DMS 273 (cell line): ENCODE data around the gene NCKAP5.
"Not testable (repeated sequence)": the region's sequence is repeated elsewhere in the genome, so short reads cannot be mapped to it uniquely, and the experiment has no call there.

Experiments used
- DNase-seq: peaks from one replicate; lab custom pipeline; 2025; ENCODE audit not compliant: unreplicated experiment; lab: John Stamatoyannopoulos, UW

Gene NCKAP5

GRCh38 chr2:133525090-133525489 lies 43.2 kb downstream of the NCKAP5 start:
- DNase-seq, result no peak

DNA sequence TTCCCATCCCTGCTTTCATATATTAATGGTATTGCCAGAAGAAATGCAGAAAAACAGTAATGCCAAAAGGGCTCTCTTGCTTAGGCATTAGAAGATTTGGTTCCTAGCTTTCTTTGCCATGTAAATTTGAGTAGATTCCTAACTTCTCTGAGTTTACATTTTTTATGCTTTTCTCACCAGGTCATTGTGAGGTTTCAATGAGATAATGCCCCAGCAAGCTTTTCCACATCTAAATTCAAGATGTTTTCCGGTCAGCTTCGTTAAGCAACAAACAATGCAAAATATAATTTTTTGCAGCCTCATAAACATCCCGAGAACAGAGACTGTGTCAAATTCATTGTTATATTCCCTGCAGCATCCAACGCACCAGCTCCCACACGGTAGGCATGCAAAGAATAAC lies 44.9 kb downstream of the NCKAP5 start:
- no peak for DNase-seq

GRCh38 chr2:133522204-133522603 lies 46.1 kb downstream of the NCKAP5 start:
- no peak for DNase-seq

GRCh38 chr2:133521146-133521745 lies 47.0 kb downstream of the NCKAP5 start:
- DNase-seq, result no peak

DNA sequence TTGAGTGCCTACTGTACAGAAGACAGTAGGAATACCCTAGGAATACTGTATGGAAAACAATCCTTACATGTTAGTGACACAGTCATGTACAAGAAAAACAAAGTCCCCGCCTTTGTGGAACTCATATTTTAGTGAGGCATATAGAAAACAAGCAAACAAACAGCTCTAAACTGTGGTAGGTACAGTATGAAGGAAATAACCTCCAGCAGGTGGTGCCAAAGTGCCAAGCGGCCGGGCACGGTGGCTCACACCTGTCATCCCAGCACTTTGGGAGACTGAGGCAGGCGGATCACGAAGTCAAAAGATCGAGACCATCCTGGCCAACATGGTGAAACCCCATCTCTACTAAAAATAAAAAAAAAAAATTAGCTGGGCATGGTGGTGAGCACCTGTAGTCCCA lies 48.6 kb downstream of the NCKAP5 start:
- not testable (repeated sequence) for DNase-seq

DNA sequence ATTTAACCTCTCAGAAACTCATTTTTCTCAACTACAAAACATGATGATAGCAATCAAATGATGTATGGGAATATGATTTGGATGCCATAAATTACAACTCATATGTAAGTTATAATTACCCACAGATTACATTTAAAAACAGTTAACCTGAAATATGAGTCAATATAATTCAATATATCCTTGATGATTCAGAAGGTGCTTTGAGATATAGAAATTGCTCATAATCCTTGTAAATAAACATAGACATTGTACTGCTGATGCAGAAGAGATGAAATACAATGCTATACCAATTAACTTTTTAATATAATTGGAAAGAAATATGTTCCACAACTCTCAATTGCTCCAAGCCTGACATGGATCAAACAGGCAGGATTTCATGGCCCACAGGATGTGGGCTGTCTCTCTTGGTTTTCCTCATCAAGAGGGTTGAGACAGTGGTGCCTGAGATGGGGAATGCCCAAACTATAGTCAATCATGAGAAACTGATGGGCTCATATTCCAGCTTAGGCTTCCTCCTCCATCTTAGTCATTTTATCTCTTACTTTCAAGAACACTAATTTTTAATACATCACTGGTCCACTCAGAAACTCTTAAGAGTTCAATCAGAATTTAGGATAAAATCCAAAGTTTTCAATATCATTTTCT lies 49.4 kb downstream of the NCKAP5 start:
- DNase-seq, result no peak

DNA sequence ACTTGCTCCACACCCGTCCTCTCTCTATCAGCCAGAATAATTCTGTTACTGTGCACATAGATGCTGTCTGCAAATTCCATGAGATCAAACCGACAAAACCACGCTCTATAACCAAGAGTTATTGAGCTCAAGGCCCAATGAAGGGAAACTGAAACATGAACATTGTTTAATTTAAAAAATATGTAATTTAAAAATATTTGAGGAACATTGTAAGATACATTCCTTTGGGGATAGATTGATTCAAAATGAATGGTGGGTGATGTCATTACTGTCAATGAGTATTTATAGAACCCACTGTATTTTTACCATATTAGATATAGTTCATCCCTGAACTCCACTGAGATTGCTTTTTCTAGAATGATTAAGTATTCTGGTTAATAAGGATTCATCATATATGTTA lies 50.4 kb downstream of the NCKAP5 start:
- DNase-seq, result no peak

- no peak for DNase-seq
Observed at GRCh38 chr2:133516405-133517026, 51.7 kb downstream of the NCKAP5 start.

DNA sequence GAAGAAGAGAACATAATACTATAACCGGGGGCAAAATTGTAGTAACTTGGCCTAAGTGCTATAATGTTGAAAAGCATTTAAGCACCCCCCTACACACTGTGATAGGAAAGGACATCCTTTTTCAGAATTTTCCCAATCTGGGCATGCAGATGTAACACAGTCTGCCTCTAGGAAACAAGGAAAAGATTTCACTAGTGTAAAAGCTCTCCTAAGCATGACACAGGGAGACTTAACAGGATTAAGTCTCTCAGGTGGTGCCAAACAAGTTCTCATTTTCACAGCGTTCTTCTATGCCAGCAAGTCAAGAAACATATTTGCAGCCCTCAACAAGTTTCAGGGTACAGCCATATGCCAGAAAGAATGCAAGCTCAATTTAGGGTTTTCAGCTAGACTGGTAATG lies 53.0 kb downstream of the NCKAP5 start:
- DNase-seq, result no peak

- DNase-seq, result no peak
Observed at GRCh38 chr2:133513893-133514292, 54.4 kb downstream of the NCKAP5 start.

- no peak for DNase-seq
Observed at GRCh38 chr2:133512121-133512520, 56.1 kb downstream of the NCKAP5 start.

- no peak for DNase-seq
Observed at GRCh38 chr2:133511679-133512078, 56.6 kb downstream of the NCKAP5 start.

- no peak for DNase-seq
Observed at GRCh38 chr2:133509777-133510176, 58.5 kb downstream of the NCKAP5 start.

DNA sequence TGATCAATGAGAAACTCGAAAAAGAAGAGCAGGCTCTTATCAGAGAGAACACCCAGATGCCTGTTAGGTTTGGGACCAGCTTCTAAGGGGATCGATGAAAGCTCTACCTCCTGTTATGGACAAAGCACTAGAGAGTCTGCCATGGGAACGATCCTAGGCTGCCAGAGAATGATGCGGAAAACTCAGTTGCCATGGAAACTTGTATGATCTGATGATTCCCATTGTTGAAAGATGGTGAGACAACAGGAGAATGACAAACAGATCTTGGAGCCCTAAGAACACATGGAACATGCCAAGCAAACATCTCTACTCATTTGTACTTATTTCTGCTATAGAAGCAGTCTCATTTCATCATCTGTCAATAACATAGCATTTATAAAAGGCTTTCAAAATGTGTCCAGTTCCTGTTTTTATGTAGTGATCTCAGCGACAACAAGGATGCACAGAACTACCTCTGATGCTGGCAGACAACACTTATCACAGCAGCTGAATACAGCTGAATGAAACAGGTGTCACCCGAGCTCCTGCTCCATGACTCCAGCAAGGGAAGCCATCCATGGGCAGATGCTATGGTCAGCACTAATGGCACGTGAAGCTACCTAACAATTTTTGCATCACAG lies 59.6 kb downstream of the NCKAP5 start:
- no peak for DNase-seq

DNA sequence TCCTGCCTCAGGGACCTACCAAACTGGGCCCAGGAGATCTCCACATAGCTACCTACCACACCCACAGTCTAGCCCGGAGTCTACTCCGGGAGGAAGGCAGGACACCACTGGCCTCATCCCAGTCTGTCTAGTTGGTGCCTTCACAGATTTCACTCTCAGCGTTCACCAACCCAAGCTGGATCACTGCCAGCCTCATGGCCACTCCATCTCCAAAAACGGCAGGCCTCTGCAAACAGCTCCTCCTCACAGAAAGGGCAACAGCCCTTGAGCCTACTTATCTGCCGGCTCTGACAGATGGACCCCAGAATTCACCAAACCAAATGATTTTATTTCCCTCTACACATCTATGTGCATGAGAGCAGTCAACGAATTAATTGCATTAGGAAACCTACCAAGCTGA lies 61.3 kb downstream of the NCKAP5 start:
- peak; percentile 31 for DNase-seq

DNA sequence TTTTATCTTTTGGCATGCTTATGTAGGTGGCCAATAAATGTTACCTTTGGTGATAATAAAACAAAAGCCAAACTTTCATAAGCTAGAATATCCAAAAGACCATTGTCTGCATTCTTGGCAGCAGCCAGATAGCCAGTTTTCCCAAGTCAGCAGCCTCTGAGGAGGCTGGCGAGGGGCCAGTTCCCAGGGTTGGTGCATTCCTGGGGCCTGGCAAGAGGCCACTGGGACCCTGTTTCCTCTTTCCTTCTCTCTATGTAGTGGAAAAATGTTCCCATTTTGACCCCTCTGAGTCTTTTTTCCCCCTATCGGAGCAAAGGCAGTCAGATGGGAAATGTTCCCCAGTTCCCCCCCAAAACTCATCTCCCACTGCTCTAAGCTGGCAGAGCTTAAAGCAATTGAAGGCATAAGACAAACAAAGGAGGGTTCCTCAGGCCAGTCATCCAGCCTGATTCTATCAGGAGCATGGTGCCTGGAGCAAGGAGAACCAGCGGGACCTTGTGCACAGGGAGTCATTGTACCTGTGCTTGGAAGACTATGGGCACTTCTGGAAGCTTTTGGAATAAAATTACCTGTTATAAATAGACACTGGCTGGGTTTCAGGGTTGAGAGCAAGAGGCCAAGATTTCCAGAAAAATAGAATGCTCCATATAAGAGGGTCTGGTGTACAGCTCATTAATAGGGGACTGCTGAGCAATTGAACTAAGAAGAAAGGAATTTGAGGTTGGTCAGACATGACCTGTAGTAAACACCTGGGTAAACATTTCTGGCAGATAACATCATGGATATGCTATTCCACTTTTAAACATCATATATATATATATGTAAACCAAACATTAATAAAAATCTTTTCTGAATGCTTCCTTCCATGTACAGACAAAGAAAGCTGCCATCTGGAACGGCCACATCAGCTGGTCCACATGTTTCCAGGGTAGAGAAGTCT lies 63.4 kb downstream of the NCKAP5 start:
- peak; percentile 33 for DNase-seq

GRCh38 chr2:133503927-133504326 lies 64.3 kb downstream of the NCKAP5 start:
- no peak for DNase-seq

DNA sequence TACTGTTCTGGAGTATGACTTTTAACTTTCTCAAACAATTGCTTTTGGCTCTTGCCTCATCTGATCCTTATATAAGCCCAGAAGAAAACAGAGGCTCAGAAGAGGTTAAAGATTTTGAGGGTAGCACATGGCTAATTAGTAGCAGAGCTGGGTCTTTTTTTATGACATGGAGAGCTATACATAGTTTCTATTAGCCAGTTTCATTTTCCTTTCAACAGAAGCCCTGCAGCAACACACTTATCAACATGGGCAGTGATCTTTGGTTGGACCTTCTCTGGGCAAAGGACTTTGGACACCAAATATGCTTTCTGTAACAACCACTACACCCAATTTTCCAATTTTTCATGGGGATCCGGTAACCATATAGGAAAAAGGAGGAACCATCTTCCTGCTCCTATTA lies 64.9 kb downstream of the NCKAP5 start:
- no peak for DNase-seq

GRCh38 chr2:133502678-133503077 lies 65.6 kb downstream of the NCKAP5 start:
- no peak for DNase-seq

DNA sequence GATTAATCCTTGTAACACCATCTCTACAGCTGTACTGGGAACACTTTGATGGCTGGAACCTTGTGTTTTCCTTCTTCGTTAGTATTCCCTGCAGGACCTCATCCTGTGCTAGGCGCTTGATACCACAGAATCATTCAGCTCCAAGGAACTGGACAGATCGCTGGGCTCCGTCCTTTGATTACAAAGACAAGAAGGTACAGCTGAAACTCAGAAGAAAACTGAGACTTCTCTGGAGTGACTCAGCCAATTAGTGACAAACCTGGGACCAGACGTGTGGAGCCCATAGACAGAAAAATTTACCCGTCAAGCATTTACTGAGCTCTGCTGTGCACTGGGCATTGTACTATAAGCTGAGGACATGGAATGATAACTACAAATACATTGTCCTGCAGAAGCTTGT lies 67.3 kb downstream of the NCKAP5 start:
- no peak for DNase-seq
